H9 (cell line): Measurements from ENCODE around the gene PTPRN2. TPM values are rescaled to one million over a fixed set of nuclear protein-coding genes. Genes with fewer than 3 reads are reported as not detected.

ENCODE experiments used
- DNase-seq: peaks from one replicate; pipeline ENCODE4 v3.0.0-alpha.2; 2017
- H2AFZ ChIP-seq: one replicate; pipeline ENCODE4 v1.6.1; 2013; ENCODE audit warnings: mild to moderate bottlenecking, low read length, control low read depth, moderate library complexity
- H2AK5ac ChIP-seq: 2 replicates; pipeline ENCODE4 v1.6.1; 2013; ENCODE audit warnings: low read length, control low read depth, mixed read lengths; ENCODE audit not compliant: insufficient read length
- H2BK120ac ChIP-seq: one replicate; pipeline ENCODE4 v1.6.1; 2013; ENCODE audit warnings: low read depth, mild to moderate bottlenecking, low read length, control low read depth, inconsistent platforms; ENCODE audit not compliant: poor library complexity, severe bottlenecking
- H2BK12ac ChIP-seq: 2 replicates; pipeline ENCODE4 v1.6.1; 2013; ENCODE audit warnings: low read length, control low read depth, mixed read lengths, low read depth; ENCODE audit not compliant: insufficient read length
- H2BK15ac ChIP-seq: 2 replicates; pipeline ENCODE4 v1.6.1; 2013; ENCODE audit warnings: low read depth, low read length, control low read depth
- H2BK20ac ChIP-seq: one replicate; pipeline ENCODE4 v1.6.1; 2013; ENCODE audit warnings: low read depth, mild to moderate bottlenecking, low read length, control low read depth, inconsistent platforms; ENCODE audit not compliant: poor library complexity, severe bottlenecking
- H2BK5ac ChIP-seq: 2 replicates; pipeline ENCODE4 v1.6.1; 2013; ENCODE audit warnings: low read length, control low read depth, mixed read lengths; ENCODE audit not compliant: insufficient read length
- H3K14ac ChIP-seq: 2 replicates; pipeline ENCODE4 v1.6.1; 2013; ENCODE audit warnings: low read length, control low read depth; ENCODE audit not compliant: insufficient read depth
- H3K18ac ChIP-seq: 2 replicates; pipeline ENCODE4 v1.6.1; 2013; ENCODE audit warnings: low read depth, mild to moderate bottlenecking, mixed read lengths, low read length, control low read depth; ENCODE audit not compliant: insufficient read length
- H3K23ac ChIP-seq: 2 replicates; pipeline ENCODE4 v1.6.1; 2013; ENCODE audit warnings: low read length, control low read depth, mixed read lengths, low read depth; ENCODE audit not compliant: insufficient read length
- H3K23me2 ChIP-seq: 2 replicates; pipeline ENCODE4 v1.6.1; 2013; ENCODE audit warnings: low read depth, mild to moderate bottlenecking, mixed read lengths, low read length, control low read depth; ENCODE audit not compliant: insufficient read length, poor library complexity, severe bottlenecking
- H3K27ac ChIP-seq: 2 replicates; pipeline ENCODE4 v1.5.1; 2013; ENCODE audit warnings: low read length, control low read depth, mixed read lengths, low read depth; ENCODE audit not compliant: insufficient read length
- H3K27me3 ChIP-seq: 2 replicates; pipeline ENCODE4 v1.6.1; 2013; ENCODE audit warnings: low read length, control low read depth, inconsistent platforms; ENCODE audit not compliant: insufficient read depth
- H3K4ac ChIP-seq: 2 replicates; pipeline ENCODE4 v1.6.1; 2013; ENCODE audit warnings: low read depth, mild to moderate bottlenecking, control low read depth, inconsistent platforms, low read length, moderate library complexity
- H3K4me1 ChIP-seq: 2 replicates; pipeline ENCODE4 v1.6.1; 2013; ENCODE audit warnings: low read length, control low read depth, inconsistent platforms; ENCODE audit not compliant: insufficient read depth
- H3K4me2 ChIP-seq: 2 replicates; pipeline ENCODE4 v1.6.1; 2013; ENCODE audit warnings: low read length, control low read depth, mixed read lengths; ENCODE audit not compliant: insufficient read length, insufficient read depth
- H3K56ac ChIP-seq: 2 replicates; pipeline ENCODE4 v1.6.1; 2013; ENCODE audit warnings: low read depth, mild to moderate bottlenecking, mixed read lengths, low read length, control low read depth; ENCODE audit not compliant: insufficient read length
- H3K79me1 ChIP-seq: 2 replicates; pipeline ENCODE4 v1.6.1; 2013; ENCODE audit warnings: low read depth, mild to moderate bottlenecking, moderate library complexity, low read length, control low read depth, inconsistent platforms; ENCODE audit not compliant: insufficient read depth, poor library complexity, severe bottlenecking
- H3K79me2 ChIP-seq: 2 replicates; pipeline ENCODE4 v1.6.1; 2013; ENCODE audit warnings: low read length, control low read depth, inconsistent platforms; ENCODE audit not compliant: insufficient read depth
- H3K9ac ChIP-seq: 2 replicates; pipeline ENCODE4 v1.6.1; 2013; ENCODE audit warnings: low read length, control low read depth, mixed read lengths; ENCODE audit not compliant: insufficient read length; ENCODE audit errors: extremely low read depth
- H3K9me3 ChIP-seq: one replicate; pipeline ENCODE4 v1.6.1; 2013; ENCODE audit warnings: low read depth, low read length, inconsistent platforms; ENCODE audit not compliant: control insufficient read depth
- H3T11ph ChIP-seq: one replicate; pipeline ENCODE4 v1.6.1; 2013; ENCODE audit warnings: mild to moderate bottlenecking, low read length, control low read depth, inconsistent platforms
- H4K20me1 ChIP-seq: one replicate; pipeline ENCODE4 v1.6.1; 2013; ENCODE audit not compliant: control insufficient read depth, insufficient read length, insufficient read depth
- H4K5ac ChIP-seq: 2 replicates; pipeline ENCODE4 v1.6.1; 2013; ENCODE audit warnings: low read depth, mild to moderate bottlenecking, mixed read lengths, low read length, control low read depth; ENCODE audit not compliant: insufficient read length
- H4K8ac ChIP-seq: replicated peaks from 2 replicates; pipeline ENCODE4 v1.6.1; 2013; ENCODE audit warnings: low read length, control low read depth, mixed read lengths, low read depth; ENCODE audit not compliant: insufficient read length
- H4K91ac ChIP-seq: 2 replicates; pipeline ENCODE4 v1.6.1; 2013; ENCODE audit warnings: low read depth, mild to moderate bottlenecking, moderate library complexity, mixed read lengths, low read length, control low read depth; ENCODE audit not compliant: insufficient read length
- H3K27ac Mint-ChIP-seq, 3 experiments: 2 replicates in 2 of 3; 3 replicates in 1 of 3; pipeline ENCODE4 v1.8.0; 2020 to 2021; ENCODE audit warnings: mixed read lengths in 3 of 3, mild to moderate bottlenecking in 1 of 3, moderate library complexity in 1 of 3
- H3K27me3 Mint-ChIP-seq: 2 replicates; pipeline ENCODE4 v1.8.0; 2021; ENCODE audit warnings: low read depth, mild to moderate bottlenecking, moderate library complexity, mixed read lengths
- H3K36me3 Mint-ChIP-seq, 3 experiments: 2 replicates in 2 of 3; 3 replicates in 1 of 3; pipeline ENCODE4 v1.8.0; 2020 to 2021; ENCODE audit warnings: low read depth in 3 of 3, mixed read lengths in 3 of 3; ENCODE audit not compliant: insufficient read depth in 1 of 3
- H3K4me1 Mint-ChIP-seq, 2 experiments: 2 replicates each; pipeline ENCODE4 v1.8.0; 2020; ENCODE audit warnings: mixed read lengths in 2 of 2
- H3K4me3 Mint-ChIP-seq, 2 experiments: 2 replicates in 1 of 2; 3 replicates in 1 of 2; pipeline ENCODE4 v1.8.0; 2020 to 2021; ENCODE audit warnings: mild to moderate bottlenecking in 2 of 2, mixed read lengths in 2 of 2, moderate library complexity in 1 of 2
- H3K9me3 Mint-ChIP-seq, 2 experiments: 2 replicates in 1 of 2; 3 replicates in 1 of 2; pipeline ENCODE4 v1.8.0; 2020; ENCODE audit warnings: mild to moderate bottlenecking in 2 of 2, mixed read lengths in 2 of 2, moderate library complexity in 1 of 2
- WGBS: extraction: QIAGEN DNeasy Blood & Tissue Kit; methylation state at CpG from one replicate; pipeline ENCODE4 v1.1.7; 2013; ENCODE audit warnings: missing lambda C conversion rate, low lambda C conversion rate, mixed read lengths; ENCODE audit not compliant: insufficient read length; ENCODE audit errors: extremely low coverage; 5-methylcytosine and 5-hydroxymethylcytosine counted together
- total RNA-seq: library from RNA; stranded (reverse); gene quantifications from 2 replicates; pipeline ENCODE4 v1.2.1, GENCODE V29; 2021
- TF ChIP-seq, protein P1 (sequence below): fragments of 200-600 bp; sonication (generic); conservative IDR thresholded peaks from 3 replicates; pipeline ENCODE4 v1.8.0; 2021; ENCODE audit warnings: antibody characterized with exemption, mild to moderate bottlenecking

The PTPRN2 gene
- total RNA-seq, 1 experiment from 2014 or later, result 5.2 TPM

GRCh38 chr7:158366346-158366745 is 221.3 kb downstream of the PTPRN2 start:
- H3K9me3 Mint-ChIP-seq, result no peaks in the 10 kb centered on the region; a peak in 2 of 5 replicates
- no peak for DNase-seq

More at GRCh38 chr7:158366346-158366745, 221.3 kb downstream of the PTPRN2 start:
- Histone ChIP-seq H2BK20ac (no peak overlapping the region), H2BK15ac (no peak overlapping the region), H3K56ac (no peak overlapping the region), H4K5ac (no peak overlapping the region), H3T11ph (no peak overlapping the region), H3K14ac (no peak overlapping the region), H3K23me2 (no peaks in the 10 kb centered on the region), H2BK12ac (no peak overlapping the region), H3K9me3 (no peaks in the 10 kb centered on the region), H3K4ac (no peak overlapping the region), H3K79me1 (no peaks in the 10 kb centered on the region), H3K27ac (no peak overlapping the region), H4K20me1 (no peaks in the 10 kb centered on the region), H4K91ac (no peak overlapping the region), H2AK5ac (no peak overlapping the region), H2BK5ac (no peak overlapping the region), H3K4me1 (no peaks in the 10 kb centered on the region), H3K27me3 (no peaks in the 10 kb centered on the region), H2BK120ac (no peak overlapping the region), H3K4me2 (no peak overlapping the region), H3K79me2 (no peaks in the 10 kb centered on the region), H3K9ac (no peak overlapping the region), H3K18ac (no peak overlapping the region), H4K8ac (no peak overlapping the region), H3K23ac (no peak overlapping the region), H2AFZ (no peak overlapping the region)
- H3K27me3 Mint-ChIP-seq, result peaks cover 34% of the 10 kb centered on the region
- no CpG with 5 or more reads among the region's 19 CpGs for WGBS
- H3K4me3 Mint-ChIP-seq, result no peak overlapping the region
- H3K4me1 Mint-ChIP-seq, result no peaks in the 10 kb centered on the region; a peak in 1 of 4 replicates
- TF ChIP-seq, protein P1, sequence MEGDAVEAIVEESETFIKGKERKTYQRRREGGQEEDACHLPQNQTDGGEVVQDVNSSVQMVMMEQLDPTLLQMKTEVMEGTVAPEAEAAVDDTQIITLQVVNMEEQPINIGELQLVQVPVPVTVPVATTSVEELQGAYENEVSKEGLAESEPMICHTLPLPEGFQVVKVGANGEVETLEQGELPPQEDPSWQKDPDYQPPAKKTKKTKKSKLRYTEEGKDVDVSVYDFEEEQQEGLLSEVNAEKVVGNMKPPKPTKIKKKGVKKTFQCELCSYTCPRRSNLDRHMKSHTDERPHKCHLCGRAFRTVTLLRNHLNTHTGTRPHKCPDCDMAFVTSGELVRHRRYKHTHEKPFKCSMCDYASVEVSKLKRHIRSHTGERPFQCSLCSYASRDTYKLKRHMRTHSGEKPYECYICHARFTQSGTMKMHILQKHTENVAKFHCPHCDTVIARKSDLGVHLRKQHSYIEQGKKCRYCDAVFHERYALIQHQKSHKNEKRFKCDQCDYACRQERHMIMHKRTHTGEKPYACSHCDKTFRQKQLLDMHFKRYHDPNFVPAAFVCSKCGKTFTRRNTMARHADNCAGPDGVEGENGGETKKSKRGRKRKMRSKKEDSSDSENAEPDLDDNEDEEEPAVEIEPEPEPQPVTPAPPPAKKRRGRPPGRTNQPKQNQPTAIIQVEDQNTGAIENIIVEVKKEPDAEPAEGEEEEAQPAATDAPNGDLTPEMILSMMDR, result no peak
- H3K36me3 Mint-ChIP-seq, result peaks cover 0 to 1% (median 0%) of the 10 kb centered on the region in 3 experiments; a peak in 1 of 7 replicates
- no peak overlapping the region for H3K27ac Mint-ChIP-seq
